Peyer's patch (tissue), 4 donors: ENCODE measurements around the gene TUBB1. TPM values are rescaled to one million over a fixed set of nuclear protein-coding genes. Genes with fewer than 3 reads are reported as not detected.

Experiments used
- DNase-seq, 3 donors: peaks; one replicate each; pipeline ENCODE4 v3.0.0-alpha.2; 2017 to 2019
- H3K27ac ChIP-seq, 4 donors: fragments of 200-600 bp; sonication (generic); one replicate each; pipeline ENCODE4 v1.5.1; 2016 to 2019
- H3K27me3 ChIP-seq, 2 donors: fragments of 200-600 bp; sonication (generic); one replicate each; pipeline ENCODE4 v1.5.1; 2019
- H3K36me3 ChIP-seq, 3 donors: fragments of 200-600 bp; sonication (generic); one replicate each; pipeline ENCODE4 v1.5.1; 2016 to 2019
- H3K4me1 ChIP-seq, 4 donors: fragments of 200-600 bp; sonication (generic); one replicate each; pipeline ENCODE4 v1.5.1; 2016 to 2019
- H3K4me3 ChIP-seq, 4 donors: fragments of 200-600 bp; sonication (generic); 1 replicate in 3 of 4; 2 replicates in 1 of 4; pipeline ENCODE4 v1.5.1; 2016 to 2019; ENCODE audit warnings: mild to moderate bottlenecking in 1 of 4
- H3K9me3 ChIP-seq, 4 donors: fragments of 200-600 bp; sonication (generic); one replicate each; pipeline ENCODE4 v1.5.1; 2016 to 2019; ENCODE audit warnings: mild to moderate bottlenecking in 1 of 4
- CTCF ChIP-seq, 6 experiments: fragments of 450-650 bp in 4 of 6; fragments of 200-600 bp in 2 of 6; sonication (generic) in 1 of 6; IDR thresholded peaks; one replicate each; pipeline ENCODE4 v1.5.1; 2017 to 2019; ENCODE audit warnings: antibody characterized with exemption in 6 of 6, mild to moderate bottlenecking in 3 of 6, moderate library complexity in 1 of 6
- POLR2A ChIP-seq, 2 donors: fragments of 450-650 bp; IDR thresholded peaks; one replicate each; pipeline ENCODE4 v1.5.1; 2017; ENCODE audit warnings: antibody characterized with exemption in 2 of 2, mild to moderate bottlenecking in 2 of 2, moderate library complexity in 2 of 2
- total RNA-seq, 4 donors: library from RNA; depleted of rRNA; stranded (reverse); fragments of >200 nt; gene quantifications; one replicate each; pipeline ENCODE4 v1.1.0, GENCODE V29; 2016

Gene TUBB1
- total RNA-seq, 4 donors from 2014 or later: not detected

- H3K27me3 ChIP-seq: no peaks in the 10 kb centered on the region
- no peaks in the 10 kb centered on the region for H3K9me3 ChIP-seq
- H3K4me3 ChIP-seq: peak overlapping the region; percentile 66 to 88 (median 81)
- H3K36me3 ChIP-seq: peaks cover 0 to 48% (median 0%) of the 10 kb centered on the region in 3 donors
- peaks cover 3 to 40% (median 28%) of the 10 kb centered on the region in 4 donors for H3K4me1 ChIP-seq
- TF ChIP-seq CTCF (IDR thresholded peaks at IDR 0.05) (no peak), POLR2A (IDR thresholded peaks at IDR 0.05) (no peak)
- DNase-seq: no peak
- peak overlapping the region; percentile 91 to 99 (median 94) for H3K27ac ChIP-seq
Observed at GRCh38 chr20:59004493-59004762, 14.8 kb upstream of the TUBB1 start.

- Histone ChIP-seq H3K36me3 (peaks cover 0 to 43% (median 0%) of the 10 kb centered on the region in 3 donors), H3K4me1 (peaks cover 3 to 40% (median 28%) of the 10 kb centered on the region in 4 donors), H3K27ac (peak overlapping the region; percentile 91 to 99 (median 94)), H3K4me3 (peak overlapping the region; percentile 66 to 88 (median 81)), H3K27me3 (no peaks in the 10 kb centered on the region), H3K9me3 (no peaks in the 10 kb centered on the region)
- DNase-seq: peak; percentile 84 to 92 (median 86)
- peak in 1 of 2 donors; percentile 40 for TF ChIP-seq POLR2A (IDR thresholded peaks at IDR 0.05)
- no peak for TF ChIP-seq CTCF (IDR thresholded peaks at IDR 0.05)
Observed at GRCh38 chr20:59004763-59005522, 14.3 kb upstream of the TUBB1 start.

GRCh38 chr20:59005523-59006166, 13.6 kb upstream of the TUBB1 start:
- peak overlapping the region; percentile 66 to 88 (median 81) for H3K4me3 ChIP-seq
- no peak for DNase-seq
- H3K9me3 ChIP-seq: no peaks in the 10 kb centered on the region
- TF ChIP-seq POLR2A (IDR thresholded peaks at IDR 0.05) (no peak), CTCF (IDR thresholded peaks at IDR 0.05) (no peak)
- peak overlapping the region; percentile 91 to 99 (median 94) for H3K27ac ChIP-seq
- peaks cover 3 to 40% (median 28%) of the 10 kb centered on the region in 4 donors for H3K4me1 ChIP-seq
- peaks cover 0 to 36% (median 0%) of the 10 kb centered on the region in 3 donors for H3K36me3 ChIP-seq
- H3K27me3 ChIP-seq: no peaks in the 10 kb centered on the region

- H3K27ac ChIP-seq: peak overlapping the region; percentile 91 to 99 (median 94)
- no peaks in the 10 kb centered on the region for H3K9me3 ChIP-seq
- DNase-seq: peak in 1 of 3 donors; percentile 61
- peaks cover 0 to 29% (median 0%) of the 10 kb centered on the region in 3 donors for H3K36me3 ChIP-seq
- H3K4me3 ChIP-seq: peak overlapping the region; percentile 66 to 88 (median 81)
- no peaks in the 10 kb centered on the region for H3K27me3 ChIP-seq
- H3K4me1 ChIP-seq: peaks cover 3 to 40% (median 28%) of the 10 kb centered on the region in 4 donors
- TF ChIP-seq CTCF (IDR thresholded peaks at IDR 0.05): no peak
- peak in 1 of 2 donors; percentile 20 for TF ChIP-seq POLR2A (IDR thresholded peaks at IDR 0.05)
Observed at GRCh38 chr20:59006167-59006863, 12.9 kb upstream of the TUBB1 start.

- no peaks in the 10 kb centered on the region for H3K27me3 ChIP-seq
- H3K27ac ChIP-seq: peak within 1 kb of the TSS; percentile 91 to 99 (median 94)
- DNase-seq: peak; percentile 68 to 90 (median 90)
- peaks cover 3 to 40% (median 28%) of the 10 kb centered on the region in 4 donors for H3K4me1 ChIP-seq
- H3K9me3 ChIP-seq: no peaks in the 10 kb centered on the region
- TF ChIP-seq POLR2A (IDR thresholded peaks at IDR 0.05): peak; percentile 77 to 81
- peak in 1 of 6 experiments; percentile 3 for TF ChIP-seq CTCF (IDR thresholded peaks at IDR 0.05)
- H3K4me3 ChIP-seq: peak within 1 kb of the TSS; percentile 66 to 88 (median 81)
- peaks cover 0 to 21% (median 0%) of the 10 kb centered on the region in 3 donors for H3K36me3 ChIP-seq
Observed at GRCh38 chr20:59006864-59007664, 12.2 kb upstream of the TUBB1 start, which contains the start of gene CTSZ. TSS of gene CTSZ (minus strand) at chr20:59007254. CDS start at chr20:59007128, 126 bp downstream.
